ENCODE data around the gene ADAT3. TPM values are rescaled to one million over a fixed set of nuclear protein-coding genes. Genes with fewer than 3 reads are reported as not detected.

ADAT3 gene
- polyA plus RNA-seq, 1 donor: 2.4 TPM

DNA sequence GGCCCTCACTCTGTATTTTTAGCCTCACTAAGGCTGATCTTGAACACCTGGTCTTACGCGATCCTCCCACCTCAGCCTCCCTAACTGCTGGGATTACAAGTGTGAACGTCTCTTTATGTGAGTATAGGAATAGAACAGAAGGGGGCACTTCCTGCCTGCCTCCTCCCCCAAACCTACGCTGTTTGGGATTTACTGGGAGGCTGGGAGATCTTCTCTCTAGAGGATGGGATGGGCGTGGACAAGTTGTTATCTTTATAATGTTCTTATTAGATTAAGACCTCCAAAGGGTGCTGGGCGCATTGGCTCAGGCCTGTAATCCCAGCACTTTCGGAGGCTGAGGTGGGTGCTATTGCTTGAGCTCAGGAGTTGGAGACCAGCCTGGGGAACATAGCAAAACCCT lies 32.9 kb downstream of the ADAT3 start:
- no peak for DNase-seq

DNA sequence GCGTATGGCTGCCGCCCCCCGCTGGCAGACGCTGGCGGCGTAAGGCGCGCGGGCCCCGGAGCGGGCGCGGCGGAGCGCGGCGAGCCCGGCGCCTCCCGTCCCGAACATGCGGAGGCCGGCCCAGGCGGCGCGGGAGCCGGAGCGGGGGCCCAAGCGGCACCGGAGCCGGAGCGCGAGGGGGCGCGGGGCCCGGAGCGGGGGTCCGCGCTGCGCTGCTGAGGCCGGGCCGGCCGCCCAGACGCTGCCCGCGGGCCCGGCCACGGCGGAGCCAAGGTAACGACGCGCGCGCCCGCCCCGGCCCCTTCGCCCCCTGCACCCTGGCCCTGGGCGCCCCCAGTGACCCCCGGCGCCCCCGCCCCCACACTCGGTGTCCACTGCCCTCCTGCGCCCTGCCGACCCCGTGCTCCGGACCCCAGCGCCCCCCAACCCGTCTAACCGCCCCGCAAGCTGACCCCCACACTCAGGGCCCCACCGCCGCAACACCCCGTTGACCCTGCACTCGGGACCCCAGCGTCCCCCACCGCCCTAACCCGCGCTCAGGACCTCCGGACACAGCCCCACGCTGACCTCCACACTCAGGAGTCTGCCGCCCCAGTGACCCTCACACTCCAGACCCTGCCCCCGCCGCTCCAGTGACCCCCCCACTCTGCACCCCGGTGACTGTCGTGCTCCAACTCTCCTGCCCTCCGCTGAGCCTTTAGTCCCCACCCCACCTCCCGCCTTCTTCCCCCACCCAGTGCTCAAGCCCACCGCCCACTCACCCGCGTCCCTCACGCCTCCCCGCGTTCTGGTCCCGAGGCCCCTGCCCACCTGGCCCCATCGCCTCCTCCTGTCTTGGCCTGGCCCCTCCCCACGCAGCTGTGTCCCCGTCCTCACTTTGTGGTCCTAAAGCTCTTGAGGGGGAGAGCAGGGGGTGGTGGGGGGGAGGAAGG lies 36.2 kb downstream of the ADAT3 start, which contains the start of gene CSNK1G2:
Gene CSNK1G2, plus strand, starts transcription at position 27 of the 932 bp plus-strand sequence. CDS start 28,601 bp downstream, outside the sequence.
- no peak for DNase-seq

DNA sequence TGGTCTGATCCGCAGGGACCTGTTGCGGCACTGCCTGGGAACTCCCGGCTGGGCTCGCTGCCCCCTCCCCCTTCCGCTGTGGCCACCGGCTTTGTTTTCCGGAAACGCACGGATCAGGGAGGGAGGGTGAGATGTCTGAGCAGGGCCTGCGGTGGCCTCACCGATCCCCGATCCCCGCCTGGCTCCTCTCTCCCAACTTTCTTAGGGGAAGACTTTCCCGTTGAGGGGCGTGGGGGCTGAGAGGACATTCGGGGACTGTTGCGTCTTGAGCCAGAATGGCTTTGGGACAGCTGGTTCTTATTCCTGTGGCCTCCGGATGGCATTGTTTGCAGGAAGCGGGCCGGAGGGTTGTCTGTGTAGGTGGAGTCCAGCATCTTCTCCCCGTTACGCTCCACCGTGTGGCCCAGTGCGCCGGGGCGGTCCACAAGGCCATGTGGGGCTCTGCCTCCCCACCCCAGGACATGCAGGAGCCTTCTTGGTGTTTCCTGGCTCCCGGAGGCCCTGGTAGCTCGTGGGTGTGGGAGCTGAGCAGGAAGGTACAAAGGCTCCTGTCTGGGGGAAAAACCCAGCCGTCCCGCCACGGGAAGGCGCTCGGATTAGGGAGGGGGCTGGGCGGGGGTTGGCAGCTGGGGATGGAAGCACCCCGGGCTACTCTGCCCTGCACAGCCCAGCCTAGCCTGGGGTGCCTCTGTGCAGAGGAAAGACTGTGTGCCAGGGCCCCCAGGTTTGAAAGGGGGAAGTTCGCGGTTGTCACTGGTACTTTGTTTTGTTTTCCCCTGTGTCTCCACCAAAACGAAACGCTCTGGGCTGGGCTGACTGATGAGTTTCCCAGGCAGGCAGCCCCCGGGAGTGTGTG lies 37.1 kb downstream of the ADAT3 start:
- peak; percentile 69 for DNase-seq

DNA sequence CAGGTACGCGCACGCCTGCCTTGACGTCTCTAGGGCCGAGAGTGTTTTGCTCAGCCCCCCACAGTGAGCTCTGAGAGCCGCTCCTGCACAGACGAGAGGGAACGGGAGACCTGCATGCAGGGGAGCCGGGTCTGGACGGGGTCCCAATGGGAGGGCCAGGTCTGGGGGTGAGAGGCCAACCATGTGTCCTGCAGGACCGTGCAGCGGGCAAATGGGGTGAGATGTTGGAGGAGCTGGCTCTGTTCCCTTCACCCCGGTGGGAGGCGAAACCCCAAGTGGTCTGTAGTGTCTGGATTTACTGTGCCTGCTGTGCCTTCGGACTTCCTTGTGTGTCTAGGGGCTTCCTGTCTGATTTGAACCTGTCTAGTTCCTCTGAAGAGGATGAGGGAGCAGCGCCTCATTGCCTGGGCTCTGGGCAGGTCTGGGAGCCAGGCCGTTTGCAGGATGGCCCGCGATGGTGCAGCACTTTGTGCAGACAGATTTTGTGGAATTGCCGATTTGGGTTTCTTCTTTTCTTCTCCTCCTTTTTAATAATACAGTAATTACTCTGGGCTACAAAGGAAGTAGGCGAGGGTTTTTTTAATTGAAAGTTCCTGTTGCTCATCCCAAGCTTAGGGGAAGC lies 37.8 kb downstream of the ADAT3 start:
- no peak for DNase-seq

DNA sequence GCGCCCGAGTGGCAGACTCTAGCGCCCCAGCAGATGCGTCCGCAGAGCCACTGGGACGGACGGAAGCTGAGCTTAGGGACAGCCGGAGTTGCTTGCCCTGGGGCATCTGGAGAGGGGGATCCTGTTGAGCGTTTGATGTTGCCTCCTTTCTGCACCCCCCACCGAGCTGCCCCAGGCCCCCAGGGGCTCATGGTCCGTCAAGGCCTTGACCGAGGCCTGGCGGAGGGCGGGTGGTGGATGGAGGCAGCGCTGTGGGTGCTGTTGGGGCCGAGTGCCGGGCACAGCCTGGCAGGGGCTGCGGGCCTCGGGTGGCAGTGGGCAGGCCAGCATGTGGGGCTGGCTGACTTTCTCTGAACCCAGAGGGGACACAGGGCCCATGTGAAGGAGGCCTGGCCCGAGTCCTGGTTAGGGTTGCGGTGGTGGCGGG lies 38.5 kb downstream of the ADAT3 start:
- no peak for DNase-seq

DNA sequence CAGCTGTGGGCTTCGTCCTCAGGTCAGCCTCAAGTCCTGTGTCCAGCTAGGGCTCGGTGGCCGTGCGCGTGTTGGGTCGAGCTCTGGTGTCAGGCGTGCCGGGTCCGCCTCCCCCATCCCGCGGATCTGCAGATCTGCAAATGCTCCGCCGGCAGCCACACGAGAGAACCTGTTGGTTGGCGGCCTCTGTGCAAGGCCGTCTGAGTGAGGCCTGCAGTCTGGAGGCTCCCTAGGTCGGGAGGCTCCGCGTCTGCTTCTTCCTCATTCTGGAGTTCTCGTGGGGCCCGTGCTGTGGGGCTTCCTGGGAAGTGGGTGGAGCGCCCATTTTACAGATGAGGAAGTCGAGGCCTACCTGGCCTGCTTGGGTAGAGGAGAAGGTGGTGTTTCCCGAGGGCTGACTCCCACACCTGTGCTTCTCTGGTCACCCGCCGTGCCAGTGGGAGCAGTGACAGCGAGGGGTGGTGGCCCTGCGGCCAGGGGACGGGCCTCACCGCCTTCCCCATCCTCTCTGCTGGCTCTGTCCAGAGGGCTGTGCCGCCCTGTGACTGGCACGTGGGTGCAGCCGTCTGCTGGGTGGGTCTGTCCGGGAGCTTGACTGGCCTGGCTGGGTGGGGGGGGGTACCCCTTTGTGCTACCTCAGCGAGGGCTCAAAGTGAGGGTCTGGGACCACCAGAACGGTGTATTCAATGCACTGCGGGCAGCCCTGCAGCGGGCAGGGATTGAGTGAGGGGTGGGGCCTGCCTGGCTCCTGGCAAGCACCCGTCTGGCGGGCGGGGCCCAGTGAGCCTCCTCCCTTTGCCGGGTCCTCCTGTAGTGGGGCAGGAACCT lies 39.1 kb downstream of the ADAT3 start:
- DNase-seq: no peak

DNA sequence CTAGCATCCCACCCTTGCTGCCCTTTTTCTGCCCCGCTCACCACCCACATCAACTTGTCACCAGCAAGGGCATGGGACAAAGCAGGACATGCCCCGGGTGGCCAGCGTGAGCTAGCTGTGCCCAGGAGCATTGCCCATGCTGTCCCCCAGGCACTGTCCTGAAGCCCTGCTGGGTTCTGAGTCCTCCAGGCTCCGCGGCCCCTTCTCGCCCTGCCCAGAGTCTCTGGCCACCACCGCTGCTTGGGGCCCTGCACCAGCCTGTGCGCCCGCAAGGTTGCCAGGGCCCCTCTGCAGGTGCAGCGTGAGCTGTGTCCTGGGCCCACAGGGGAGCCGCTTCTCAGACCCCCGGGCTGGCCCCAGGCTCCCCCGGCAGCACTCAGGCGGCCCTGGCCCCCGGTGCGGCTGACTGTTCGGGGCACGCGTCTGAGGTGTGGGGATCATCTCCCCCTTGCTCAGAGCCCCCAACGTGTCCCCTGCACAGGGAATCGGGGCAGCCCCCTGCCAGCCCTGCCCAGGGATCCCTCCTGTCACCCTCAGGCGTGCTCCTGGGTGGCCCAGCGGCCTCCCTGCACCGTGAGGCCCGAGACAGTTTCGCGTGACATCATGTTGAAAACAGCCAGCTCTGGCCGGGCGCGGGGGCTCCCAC lies 39.8 kb downstream of the ADAT3 start:
- no peak for DNase-seq

DNA sequence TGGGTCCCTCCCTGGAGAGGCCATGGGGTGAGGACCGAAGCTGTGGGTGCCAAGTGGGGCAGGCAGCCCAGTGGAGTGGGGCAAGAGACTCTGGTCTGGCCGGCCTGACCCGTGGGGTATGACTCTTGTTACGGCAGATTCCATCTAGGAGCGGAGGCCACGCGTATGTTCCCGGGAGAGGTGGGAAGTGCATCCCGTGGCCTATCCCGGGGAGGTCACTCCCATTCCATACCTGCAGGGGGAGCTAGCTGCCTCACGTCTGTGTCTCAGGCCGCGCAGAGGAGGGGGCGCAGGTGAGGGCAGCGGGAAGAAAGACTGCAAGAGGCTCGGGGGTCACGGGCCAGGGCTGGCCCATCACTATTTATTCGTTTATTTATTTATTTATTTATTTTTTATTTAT lies 40.7 kb downstream of the ADAT3 start:
- no peak for DNase-seq

DNA sequence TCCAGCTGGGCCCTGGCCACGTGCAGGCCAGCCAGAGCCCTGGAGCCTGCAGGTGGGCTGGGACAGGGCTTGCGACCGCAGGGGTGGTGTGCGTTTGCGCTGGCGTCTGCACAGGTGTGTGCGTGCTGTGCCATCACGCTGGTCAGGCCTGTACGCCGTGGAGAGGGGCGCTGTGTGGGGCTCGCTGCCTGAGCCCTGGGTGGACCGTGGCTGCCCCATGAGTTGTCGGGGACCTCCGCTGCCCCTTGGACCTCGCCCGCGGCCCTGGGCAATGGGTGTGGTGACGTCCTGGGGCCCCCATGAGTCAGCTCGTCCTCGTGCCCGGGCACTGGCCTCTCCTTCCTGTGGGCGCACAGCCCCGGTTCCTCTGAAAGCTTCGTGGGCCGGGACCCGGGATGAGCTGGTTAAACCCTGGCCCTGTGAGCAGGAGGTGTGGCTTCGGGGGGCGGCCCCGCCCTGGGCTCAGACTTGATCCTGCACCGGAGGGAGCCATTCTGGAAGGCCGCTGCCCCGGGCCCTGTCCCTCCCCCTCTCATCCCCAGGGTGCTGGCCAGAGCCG lies 42.5 kb downstream of the ADAT3 start:
- DNase-seq: no peak

DNA sequence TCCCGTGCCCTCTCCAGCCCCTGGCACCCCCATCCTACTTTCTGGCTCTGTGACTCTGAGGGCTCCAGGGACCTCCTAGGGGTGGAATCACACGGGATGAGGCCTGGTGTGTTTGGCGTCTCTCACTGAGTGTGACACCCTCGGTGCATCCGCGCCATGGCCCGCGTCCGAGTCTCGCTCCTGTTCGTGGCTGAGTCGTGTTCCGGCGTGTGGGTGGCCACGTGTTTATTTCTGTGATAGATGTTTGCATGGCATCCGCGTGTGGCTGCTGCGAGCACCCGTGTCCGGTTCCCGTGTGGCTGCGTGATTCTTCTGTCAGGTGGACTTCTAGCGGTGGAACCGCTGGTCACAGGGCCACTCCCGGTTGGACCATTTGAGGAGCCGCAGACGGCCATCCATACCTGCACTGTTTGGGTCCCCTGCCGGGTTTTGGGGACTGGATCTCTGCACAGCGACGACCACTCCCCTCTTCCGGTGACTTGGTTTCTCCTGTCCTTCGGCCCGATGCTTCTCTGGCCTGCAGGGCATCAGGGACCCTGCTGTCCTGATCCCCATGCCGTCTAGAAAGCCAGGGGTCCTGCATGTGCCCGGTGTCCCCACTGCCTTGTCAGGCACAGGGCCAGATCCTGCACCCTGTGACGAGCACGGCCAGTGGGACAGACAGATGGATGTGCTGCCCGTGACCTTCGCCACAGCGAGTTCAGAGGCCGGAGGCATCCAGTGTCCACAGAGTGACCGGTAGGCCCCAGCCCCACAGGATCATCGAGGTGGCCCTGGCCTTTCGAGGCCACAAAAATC lies 44.3 kb downstream of the ADAT3 start:
- DNase-seq: no peak

DNA sequence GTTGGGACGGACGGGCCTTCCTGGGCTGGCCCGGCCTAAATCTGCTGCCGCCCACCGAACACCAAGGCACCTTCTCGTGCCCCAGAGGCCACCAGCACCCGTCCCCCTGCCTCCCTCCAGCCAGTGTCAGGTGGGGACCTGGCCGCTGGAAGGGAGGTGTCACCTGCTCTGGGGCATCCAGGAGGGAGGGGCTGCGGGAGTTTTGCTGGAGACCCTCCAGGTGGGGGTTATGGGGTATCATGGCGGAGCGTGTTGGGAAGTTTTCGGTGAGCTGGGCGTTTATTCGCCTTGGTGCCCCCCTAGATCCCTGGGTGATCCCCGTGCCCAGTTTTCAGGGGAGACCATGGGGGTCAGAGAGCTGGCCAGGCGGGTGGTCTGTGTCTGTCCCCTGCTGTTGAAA lies 45.4 kb downstream of the ADAT3 start:
- no peak for DNase-seq

DNA sequence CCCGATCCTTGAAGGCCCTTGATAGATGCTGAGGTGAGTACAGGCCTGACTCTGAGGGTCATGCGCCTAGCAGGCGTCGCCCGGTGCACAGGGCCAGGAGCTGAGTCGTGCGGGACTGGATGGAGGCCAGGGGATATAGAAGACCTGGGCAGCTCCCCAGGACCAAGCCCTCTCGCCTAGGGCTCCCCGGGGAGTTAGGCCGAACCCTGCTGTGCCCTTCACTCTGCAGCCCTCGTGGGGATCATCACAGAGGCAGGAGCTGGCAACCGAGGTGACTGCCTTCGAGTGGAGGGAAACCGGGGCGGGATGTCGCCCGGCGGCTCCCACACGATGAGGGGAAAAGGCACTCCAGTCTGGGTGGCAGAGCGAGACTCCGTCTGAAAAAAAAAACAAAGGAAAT lies 47.4 kb downstream of the ADAT3 start:
- DNase-seq: no peak

DNA sequence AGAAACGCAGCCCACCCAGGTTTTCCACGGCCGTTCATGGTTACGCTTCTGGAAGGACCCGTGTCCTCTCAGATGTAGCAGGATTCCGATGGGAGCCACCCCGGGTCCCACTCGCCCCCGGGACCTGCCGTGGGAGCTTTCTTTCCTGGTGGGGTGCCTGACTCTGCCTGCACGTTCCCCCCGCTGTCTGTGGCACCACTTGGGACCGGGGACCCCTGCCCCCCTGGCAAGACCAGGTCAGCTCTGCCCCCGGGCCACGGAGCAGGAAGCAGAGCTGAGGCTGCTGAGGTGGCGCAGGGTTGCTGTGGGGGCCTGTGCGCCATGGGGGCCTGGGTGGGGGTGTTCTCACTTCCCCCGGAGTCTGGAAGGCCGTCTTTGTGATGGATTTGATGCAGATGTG lies 47.8 kb downstream of the ADAT3 start:
- no peak for DNase-seq

DNA sequence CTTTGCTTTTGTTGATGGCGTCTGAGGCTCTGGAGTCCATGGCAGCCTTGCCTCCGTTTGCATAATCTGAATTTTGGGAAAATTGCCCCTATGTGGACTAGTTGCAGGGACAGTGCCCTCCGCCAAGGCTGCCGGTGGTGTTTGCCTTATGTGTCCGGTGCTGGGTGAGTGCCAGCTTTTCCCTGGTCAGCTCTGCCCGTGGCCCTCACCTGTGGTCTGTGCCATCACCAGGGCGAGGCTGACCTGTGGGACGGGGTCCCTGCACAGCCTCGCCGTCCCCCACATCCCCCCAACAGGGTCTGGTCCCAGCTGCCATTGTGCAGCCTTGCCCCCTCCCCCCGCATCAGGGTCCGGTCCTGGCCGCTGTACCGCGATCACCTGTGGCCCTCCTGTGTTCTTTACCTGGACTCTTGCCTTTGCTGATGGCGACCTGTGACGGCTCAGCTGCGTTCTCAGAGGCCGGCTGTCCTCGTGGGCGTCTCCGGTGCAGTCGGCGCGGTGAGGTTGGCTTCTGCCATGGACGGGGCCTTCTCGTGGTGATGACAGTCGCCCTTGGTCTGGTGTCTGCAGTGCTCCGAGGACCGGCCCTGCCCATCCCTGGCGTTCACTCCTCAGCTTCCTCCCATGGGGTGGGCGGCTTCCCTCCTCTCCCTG lies 48.4 kb downstream of the ADAT3 start:
- DNase-seq: no peak

DNA sequence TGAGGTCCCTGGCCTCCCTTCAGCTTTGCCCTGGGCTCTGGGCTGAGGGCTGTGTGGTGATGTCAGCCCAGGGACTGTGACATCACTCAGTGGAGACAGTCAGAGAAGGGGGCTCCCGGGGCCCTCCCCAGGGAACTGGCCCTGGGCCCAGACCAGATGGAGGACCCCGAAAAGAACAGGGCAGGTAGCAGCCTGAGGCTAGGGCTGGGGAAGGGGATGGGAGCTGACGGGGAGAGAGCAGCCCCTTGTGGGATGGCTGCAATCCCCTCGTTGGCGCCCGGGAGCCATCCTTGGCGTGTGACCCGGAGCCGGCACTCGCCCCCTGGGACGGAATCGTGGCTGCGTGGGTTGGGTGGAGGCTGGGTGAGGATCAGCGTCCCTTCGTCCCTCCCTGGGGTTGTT lies 49.3 kb downstream of the ADAT3 start:
- DNase-seq: no peak

DNA sequence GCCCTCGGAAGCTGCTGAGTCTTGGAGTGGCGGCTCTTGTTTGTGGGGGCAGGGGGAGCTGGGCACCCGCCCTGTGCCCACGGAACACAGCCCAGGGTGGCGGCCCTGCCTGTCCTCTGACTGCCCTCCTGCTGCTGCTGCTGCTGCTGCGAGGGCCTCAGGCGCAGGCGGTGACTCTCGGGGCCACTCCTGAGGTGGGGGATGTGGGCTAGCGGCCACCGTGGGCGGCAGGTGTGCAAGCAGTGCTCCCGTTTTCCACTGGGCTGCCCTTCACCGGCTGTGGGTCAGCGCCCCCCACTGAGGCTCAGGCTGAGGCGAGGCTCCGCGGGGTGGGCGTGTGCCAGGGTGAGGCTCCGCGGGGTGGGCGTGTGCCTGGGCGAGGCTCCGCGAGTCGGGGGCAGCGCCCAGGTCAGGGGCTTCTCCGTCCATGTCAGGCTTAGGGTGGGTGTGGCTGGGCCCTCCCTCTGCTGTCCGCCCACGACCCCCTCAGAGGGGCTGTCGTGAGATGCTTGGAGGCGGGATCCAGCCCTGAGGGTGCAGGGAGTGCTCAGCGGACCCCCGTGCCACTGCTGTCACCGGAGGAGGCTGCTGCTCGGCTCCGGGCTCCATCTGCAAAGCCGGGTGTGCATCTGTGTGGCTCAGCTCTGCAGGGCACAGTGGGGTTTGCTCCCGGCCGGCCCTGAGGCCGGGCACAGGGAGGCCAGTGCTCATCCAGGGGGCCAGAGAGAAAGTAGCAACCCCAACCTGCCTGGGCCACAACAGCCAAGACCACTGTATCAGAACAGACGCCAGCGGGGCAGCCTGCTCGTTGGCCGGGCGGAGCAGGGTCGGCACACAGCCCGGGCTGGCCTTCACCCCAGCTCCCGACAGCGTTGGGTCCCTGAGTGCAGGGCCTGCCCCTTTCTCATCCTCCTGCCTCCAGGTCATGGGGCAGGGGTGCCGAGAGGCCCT lies 50.2 kb downstream of the ADAT3 start:
- DNase-seq: no peak

DNA sequence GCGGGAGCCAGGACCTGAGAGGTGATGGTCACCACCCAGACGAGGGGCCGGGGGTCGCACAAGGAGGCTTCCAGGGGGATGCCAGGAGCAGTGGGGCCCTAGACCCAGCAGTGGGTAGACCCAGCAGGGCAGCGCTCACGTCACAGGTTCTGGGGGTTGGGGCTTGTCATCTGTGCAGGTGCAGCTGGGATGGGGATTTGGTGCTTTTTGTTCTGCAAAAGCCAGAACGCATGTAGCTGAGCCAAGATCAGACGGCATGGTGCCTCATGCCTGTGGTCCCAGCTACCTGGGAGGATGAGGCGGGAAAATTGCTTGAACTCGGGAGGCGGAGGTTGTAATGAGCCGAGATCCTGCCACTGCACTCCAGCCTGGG lies 50.9 kb downstream of the ADAT3 start:
- DNase-seq: no peak

DNA sequence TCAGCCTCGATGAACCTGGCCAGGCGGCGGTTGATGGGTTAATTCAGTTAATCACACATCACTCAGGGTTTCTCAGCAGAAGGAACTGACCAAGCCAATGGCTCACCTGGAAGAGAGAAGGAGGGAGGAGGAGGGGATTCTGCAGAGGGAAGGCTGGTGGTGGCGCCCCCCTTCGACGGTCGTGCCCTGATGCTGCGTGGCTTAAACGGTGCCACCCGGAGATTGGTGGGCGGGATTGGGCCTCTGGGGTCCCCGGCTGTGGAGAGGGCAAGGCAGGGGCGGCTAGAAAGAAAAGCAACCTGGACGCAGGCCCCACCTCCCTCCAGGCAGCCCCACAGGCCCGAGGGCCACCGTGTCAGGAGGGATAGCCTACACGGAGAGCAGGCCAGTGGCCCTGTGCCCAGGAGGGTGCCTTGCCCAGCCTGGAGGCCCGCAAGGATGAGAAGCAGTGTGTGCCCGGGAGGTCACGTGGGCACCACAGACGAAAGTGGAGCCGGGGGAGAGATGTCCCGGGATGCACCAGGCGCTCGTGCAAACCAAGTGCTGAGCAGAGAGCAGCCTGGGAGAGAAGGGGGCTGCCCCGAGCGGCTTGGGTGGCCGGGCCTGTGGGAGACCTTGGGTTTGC lies 51.8 kb downstream of the ADAT3 start:
- DNase-seq: no peak
